ENCODE measurements around the gene TYW1B.
"Not testable (repeated sequence)": the region's sequence is repeated elsewhere in the genome, so short reads cannot be mapped to it uniquely, and the experiment has no call there.

DNA sequence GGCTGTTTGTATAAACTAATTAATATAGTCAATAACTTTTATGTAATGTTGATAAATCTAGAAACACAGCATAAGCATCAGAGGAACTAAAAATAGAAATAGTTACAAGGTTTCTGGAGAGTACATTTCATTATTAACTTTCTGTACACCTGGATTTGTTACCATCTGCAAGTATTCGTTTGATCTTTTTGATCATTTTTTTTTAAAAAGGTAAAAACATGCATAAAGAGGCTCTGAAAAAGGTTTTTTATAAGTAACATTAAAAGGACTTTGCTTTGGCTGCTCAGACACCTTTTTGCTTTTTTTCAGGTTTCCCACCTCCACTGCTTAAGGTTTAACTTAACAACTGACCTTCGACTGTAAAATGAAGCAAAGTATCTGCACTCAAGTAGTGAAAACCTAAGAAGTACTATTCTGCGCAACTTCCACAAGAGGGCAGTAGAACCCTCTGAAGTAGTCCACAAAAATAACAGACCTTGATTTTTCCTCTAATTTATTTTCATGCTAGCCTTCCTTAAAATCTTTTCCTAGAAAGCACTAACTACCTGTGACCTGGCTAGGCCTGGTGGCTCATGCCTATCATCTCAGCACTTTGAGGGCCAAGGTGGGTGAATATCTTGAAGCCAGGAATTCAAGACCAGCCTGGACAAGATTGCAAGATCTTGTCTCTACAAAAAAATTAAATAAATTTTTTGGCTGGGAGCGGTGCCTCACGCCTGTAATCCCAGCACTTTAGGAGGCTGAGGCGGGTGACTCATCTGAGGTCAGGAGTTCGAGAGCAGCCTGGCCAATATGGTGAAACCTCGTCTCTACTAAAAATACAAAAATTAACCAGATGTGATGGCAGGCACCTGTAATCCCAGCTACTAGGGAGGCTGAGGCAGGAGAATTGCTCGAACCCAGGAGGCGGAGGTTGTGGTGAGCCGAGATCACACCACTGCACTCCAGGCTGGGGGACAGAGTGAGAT, 4.0 kb downstream of the TYW1B start:
- TF ChIP-seq POLR2A, EP300 (IDR thresholded peaks at IDR 0.05): not testable (repeated sequence)
- TF ChIP-seq, protein P1, sequence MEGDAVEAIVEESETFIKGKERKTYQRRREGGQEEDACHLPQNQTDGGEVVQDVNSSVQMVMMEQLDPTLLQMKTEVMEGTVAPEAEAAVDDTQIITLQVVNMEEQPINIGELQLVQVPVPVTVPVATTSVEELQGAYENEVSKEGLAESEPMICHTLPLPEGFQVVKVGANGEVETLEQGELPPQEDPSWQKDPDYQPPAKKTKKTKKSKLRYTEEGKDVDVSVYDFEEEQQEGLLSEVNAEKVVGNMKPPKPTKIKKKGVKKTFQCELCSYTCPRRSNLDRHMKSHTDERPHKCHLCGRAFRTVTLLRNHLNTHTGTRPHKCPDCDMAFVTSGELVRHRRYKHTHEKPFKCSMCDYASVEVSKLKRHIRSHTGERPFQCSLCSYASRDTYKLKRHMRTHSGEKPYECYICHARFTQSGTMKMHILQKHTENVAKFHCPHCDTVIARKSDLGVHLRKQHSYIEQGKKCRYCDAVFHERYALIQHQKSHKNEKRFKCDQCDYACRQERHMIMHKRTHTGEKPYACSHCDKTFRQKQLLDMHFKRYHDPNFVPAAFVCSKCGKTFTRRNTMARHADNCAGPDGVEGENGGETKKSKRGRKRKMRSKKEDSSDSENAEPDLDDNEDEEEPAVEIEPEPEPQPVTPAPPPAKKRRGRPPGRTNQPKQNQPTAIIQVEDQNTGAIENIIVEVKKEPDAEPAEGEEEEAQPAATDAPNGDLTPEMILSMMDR (IDR thresholded peaks at IDR 0.05): peak in 3 of 5 experiments; percentile 30 to 49 (median 32)

Data from tibial nerve (tissue), 4 donors.